Activated T-cell treated with anti-CD3 and anti-CD28 coated beads, Interleukin-2, amount 50 U/mL, for 1 hour (primary cell): ENCODE results near the gene PMF1.
A peak's percentile ranks its signal among the peaks of the same experiment; 100 is the strongest.
"Not testable (repeated sequence)": the region's sequence is repeated elsewhere in the genome, so short reads cannot be mapped to it uniquely, and the experiment has no call there.

ENCODE experiments used
- DNase-seq: peaks from one replicate; pipeline ENCODE4 v3.0.0-alpha.2; 2020

PMF1 gene, protein sequence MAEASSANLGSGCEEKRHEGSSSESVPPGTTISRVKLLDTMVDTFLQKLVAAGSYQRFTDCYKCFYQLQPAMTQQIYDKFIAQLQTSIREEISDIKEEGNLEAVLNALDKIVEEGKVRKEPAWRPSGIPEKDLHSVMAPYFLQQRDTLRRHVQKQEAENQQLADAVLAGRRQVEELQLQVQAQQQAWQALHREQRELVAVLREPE

DNA sequence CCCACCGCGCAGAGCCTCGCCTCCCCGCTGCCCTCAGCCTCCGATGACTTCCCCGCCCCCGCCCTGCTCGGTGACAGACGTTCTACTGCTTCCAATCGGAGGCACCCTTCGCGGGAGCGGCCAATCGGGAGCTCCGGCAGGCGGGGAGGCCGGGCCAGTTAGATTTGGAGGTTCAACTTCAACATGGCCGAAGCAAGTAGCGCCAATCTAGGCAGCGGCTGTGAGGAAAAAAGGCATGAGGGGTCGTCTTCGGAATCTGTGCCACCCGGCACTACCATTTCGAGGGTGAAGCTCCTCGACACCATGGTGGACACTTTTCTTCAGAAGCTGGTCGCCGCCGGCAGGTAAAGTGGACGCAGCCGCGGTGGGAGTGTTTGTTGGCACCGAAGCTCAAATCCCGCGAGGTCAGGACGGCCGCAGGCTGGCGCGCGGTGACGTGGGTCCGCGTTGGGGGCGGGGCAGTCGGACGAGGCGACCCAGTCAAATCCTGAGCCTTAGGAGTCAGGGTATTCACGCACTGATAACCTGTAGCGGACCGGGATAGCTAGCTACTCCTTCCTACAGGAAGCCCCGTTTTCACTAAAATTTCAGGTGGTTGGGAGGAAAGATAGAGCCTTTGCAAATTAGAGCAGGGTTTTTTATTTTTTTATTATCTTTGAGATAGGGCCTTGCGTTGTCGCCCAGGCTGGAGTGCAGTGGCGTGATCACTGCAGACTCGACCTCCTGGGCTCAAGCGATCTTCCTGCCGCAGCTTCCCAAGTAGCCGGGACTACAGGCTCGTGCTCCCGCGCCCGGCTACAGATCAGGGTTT lies at the start of gene PMF1:
PMF1 (plus strand) TSS at position 175 of the 811 bp plus-strand sequence; CDS start at position 184, 9 bp downstream.
- DNase-seq = peak; percentile 95

GRCh38 chr1:156163712-156164111 lies 49.1 kb upstream of the PMF1 start:
- DNase-seq = no peak

DNA sequence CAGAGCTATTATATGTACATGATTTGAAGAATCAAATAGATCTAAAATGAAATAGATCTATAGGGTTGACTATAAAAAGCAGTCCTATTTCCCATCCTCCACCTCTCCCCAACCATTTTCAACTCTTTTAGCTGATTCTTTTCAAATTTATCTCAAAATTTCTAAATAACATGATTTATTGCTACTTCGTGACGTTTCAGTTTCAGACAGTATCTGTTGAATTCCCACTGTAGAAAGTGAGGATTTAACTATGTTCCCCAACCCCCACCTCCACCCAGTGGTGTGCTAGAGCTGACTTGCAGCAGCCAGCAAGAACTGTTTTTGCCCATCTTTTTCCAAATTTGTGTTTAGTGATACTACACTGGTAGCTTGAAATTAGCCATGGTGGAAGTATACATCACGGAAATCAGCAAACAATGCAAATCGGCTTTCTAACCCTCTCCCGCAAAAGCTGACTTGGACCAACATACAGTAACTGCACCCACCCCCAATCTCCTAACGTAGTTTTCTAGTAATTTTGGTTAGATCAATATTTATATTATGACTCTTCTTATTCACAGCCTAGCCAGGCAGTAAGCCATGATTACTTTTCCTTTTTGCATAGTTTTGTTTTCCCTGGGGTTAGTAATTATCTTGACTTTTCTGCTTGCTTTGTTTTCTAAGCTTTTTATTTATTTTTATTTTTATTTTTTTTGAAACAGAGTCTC lies 48.5 kb upstream of the PMF1 start:
- DNase-seq = no peak

DNA sequence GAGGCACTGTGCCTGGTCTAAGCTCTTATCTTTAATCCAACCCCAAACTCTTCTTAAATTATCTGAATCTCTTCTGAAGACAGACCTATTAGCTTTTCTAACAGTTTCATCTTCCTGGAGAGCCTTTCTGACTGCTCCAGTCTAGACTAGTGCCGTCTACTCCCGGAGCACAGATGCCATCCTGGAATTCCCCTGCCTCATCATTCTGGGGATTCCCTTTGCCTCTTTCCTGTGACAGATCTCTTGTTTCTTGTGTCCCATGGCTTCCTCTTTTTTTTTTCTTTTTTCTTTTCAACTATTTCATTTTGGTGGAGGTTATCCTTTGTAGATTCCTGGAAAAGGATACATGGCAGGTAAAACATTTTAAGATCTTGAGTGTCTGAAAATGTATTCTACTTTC lies 47.7 kb upstream of the PMF1 start:
- DNase-seq = no peak

GRCh38 chr1:156167536-156167935 lies 45.3 kb upstream of the PMF1 start:
- DNase-seq = no peak

- DNase-seq = no peak
These were observed 39.9 kb upstream of the PMF1 start for GRCh38 chr1:156172696-156173470.

DNA sequence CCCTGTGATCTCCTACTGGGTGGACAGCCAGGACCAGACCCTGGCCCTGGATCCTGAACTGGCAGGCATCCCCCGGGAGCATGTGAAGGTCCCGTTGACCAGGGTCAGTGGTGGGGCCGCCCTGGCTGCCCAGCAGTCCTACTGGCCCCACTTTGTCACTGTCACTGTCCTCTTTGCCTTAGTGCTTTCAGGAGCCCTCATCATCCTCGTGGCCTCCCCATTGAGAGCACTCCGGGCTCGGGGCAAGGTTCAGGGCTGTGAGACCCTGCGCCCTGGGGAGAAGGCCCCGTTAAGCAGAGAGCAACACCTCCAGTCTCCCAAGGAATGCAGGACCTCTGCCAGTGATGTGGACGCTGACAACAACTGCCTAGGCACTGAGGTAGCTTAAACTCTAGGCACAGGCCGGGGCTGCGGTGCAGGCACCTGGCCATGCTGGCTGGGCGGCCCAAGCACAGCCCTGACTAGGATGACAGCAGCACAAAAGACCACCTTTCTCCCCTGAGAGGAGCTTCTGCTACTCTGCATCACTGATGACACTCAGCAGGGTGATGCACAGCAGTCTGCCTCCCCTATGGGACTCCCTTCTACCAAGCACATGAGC lies 36.1 kb upstream of the PMF1 start:
- no peak for DNase-seq

DNA sequence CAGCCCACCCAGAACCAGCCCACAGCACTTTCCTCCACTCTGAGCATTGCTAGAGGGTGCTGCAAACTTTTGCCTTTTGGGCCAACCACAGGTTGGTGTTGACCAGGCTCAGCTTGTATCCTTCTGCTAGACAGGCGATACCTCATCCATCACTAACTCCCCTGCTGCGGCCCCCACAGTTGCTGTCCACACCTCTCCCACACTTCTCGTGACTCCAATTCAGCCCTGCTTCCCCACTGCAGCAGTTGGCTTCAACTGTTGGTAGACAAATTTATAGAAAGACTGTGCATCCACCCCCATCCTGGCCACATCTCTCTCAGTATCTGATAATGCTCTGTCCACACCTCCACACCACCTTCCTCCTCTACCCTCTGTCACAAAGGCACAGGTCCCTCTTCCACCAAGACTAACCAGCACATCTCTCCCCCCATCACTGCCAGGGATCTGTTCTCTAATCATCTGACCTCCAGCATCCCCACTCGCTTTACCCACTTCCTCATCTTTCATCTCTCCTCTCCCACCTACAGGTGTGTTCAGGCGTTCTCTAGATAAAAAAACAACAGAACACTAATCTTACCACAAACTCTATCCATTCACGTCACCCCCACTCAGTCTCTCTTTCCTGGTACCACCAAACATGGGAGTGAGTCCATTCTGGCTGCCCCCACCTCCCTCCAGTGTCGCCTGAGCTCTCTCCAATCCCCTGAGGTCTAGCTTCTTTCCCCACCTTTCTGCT lies 34.7 kb upstream of the PMF1 start:
- no peak for DNase-seq

GRCh38 chr1:156180471-156180870 lies 32.3 kb upstream of the PMF1 start:
- DNase-seq = no peak

DNA sequence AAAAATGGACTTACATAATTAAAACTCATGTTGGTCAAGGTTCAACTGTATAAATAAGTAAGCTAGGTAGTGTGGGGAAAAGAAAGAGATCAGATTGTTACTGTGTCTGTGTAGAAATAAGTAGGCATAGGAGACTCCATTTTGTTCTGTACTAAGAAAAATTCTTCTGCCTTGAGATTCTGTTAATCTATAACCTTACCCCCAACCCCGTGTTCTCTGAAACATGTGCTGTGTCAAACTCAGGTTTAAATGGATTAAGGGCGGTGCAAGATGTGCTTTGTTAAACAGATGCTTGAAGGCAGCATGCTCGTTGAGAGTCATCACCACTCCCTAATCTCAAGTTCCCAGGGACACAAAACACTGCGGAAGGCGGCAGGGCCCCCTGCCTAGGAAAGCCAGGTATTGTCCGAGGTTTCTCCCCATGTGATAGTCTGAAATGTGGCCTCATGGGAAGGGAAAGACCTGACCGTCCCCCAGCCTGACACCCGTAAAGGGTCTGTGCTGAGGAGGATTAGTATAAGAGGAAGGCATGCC lies 31.3 kb upstream of the PMF1 start:
- not testable (repeated sequence) for DNase-seq

- DNase-seq = not testable (repeated sequence)
These were observed 30.6 kb upstream of the PMF1 start for GRCh38 chr1:156182010-156182779.

- DNase-seq = not testable (repeated sequence)
These were observed 26.2 kb upstream of the PMF1 start for GRCh38 chr1:156186347-156187177.

DNA sequence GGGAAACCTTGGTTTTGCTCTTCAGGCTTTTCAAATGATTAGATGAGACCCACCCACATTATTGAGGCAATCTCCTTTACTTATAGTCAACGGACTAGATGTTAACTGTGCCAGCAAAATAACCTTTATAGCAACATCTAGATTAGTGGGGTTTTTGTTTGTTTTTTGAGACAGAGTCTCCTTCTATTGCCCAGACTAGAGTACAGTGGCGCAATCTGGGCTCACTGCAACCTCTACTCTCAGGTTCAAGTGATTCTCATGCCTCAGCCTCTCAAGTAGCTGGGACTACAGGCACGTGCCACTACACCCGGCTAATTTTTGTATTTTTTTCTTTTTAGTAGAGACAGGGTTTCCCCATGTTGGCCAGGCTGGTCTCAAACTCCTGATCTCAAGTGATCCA lies 22.5 kb upstream of the PMF1 start:
- not testable (repeated sequence) for DNase-seq

DNA sequence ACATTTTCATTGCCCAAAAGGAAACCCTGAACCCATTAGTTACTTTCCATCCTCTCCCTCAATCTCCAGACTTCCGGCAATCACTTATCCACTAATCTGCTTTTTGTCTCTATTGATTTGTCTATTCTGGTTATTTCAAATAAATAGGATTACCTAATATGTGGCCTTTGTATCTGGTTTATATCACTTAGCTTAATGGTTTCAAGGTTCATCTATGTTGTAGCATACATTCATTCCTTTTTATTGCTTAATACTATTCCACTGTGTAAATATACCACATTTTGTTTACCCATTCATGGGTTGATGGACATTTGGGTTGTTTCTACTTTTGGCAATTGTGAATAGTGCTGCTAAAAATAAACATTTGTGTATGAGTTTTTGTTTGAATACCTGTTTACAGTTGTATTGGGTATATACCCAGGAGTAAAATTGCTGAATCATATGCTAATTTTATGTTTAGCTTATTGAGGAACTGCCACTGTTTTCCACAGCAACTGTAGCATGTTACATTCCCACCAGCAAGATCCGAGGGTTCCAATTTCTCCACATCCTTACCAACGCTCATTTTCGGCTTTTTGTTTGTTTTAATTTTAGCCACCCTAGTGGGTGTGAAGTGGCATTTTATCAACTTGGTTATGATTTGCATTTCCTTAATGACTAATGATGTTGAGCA lies 21.4 kb upstream of the PMF1 start:
- DNase-seq = no peak

DNA sequence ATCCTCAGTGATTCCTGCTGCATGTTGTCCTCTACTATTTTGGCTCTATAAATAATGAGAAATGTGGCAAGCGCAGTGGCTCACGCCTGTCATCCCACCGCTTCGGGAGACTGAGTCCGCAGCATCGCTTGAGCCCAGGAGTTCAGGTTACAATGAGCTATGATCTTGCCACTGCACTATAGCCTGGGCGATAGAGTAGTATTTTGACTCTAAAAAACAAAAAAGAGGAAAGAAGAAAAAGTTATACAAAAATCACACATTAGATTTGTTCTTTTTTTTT lies 19.7 kb upstream of the PMF1 start:
- DNase-seq = no peak

DNA sequence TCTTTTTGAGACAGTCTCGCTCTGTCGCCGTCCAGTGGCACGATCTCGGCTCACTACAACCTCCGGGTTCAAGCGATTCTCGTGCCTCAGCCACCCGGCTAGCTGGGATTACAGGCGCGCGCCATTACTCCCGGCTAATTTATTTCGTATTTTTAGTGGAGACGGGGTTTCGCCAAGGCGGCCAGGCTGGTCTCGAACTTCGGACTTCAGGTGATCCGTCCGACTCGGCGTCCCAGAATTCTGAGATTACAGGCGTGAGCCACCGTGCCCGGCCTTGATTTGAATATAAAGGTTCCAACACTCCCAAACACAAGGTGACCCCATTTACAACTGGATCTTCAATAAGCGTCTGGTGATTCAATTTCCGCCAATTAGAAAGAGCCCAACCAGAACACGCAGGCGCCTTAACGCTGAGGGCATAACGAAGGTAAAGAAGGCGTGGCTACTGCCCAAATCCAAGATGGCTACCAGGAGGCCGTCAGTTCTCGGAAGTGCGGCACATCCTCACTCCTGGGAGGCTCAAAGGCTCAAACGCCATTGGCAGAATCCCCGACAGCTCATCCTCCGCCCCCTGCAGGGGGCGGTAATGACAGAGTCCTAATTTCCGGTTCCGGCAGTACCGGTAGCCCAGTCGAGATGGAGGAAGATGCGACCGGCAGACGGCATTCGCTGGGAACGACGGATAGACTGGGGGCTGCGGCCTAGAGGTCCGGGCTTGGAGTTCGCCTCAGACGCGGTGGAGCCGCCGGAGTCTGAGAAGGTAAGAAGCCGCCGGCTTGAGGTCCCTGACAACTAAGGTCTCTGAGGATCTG lies 19.1 kb upstream of the PMF1 start, which contains the start of gene SLC25A44:
SLC25A44 (plus strand) TSS at position 617 of the 812 bp plus-strand sequence. CDS start 5,744 bp downstream, outside the sequence.
- DNase-seq = peak; percentile 95

DNA sequence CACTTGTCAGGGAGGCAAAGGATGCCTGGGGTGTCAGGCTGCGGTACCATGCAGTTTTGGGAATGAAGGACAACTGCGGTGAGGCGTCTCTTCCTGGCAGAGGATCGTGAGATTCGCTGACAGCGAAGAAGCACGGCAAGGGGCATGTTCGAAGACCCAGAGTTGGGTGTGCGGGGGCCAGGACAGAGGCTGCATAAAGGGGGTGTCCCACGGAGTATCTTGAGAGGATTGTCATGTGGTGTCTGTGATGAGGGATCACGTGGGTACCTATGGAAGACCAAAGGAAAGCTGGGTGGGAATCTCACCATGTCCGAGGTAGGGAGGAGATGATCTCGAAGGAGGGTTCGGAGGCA lies 18.5 kb upstream of the PMF1 start:
- no peak for DNase-seq

DNA sequence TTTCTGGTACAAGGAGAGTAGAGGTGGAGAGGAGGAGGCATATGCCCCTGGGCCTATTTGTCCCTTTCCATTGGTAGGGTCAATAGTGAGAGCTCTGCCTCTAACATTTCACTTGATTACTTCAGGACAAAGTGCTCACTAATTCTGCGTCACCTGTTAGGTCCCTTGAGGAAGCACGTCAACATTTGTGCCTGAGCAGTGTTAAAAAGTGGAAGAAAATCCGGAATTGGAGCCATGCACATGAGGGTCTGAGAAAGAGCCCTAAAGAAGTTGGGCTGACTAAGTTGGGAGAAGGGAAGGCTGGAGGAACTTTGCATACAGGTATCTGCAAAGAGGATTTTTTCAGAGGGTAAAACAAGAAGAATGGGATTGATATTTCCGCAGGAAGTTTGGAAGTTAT lies 17.0 kb upstream of the PMF1 start:
- DNase-seq = no peak

DNA sequence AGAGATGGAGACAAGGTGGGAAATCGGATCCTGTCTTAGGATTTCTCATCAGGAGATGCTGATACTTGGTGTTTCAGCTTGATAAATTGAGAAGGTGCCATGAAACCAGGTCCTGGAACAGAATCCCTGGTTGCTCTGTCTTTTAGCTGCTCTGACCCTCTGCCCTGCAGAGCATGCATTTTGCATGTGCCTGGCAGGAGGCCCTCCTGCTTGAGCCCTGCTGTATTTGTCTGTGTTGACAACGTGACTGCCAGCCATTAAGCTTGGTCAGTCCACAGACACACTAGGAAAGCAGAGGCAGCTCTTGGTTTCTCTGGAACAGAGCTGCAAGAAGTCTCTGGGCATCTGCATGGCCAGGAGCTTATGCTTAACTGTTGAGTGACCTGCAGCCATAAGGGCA lies 16.4 kb upstream of the PMF1 start:
- no peak for DNase-seq
